ENCODE data around the gene H2BK1.
A peak's percentile ranks its signal among the peaks of the same experiment; 100 is the strongest.

H2BK1 gene

DNA sequence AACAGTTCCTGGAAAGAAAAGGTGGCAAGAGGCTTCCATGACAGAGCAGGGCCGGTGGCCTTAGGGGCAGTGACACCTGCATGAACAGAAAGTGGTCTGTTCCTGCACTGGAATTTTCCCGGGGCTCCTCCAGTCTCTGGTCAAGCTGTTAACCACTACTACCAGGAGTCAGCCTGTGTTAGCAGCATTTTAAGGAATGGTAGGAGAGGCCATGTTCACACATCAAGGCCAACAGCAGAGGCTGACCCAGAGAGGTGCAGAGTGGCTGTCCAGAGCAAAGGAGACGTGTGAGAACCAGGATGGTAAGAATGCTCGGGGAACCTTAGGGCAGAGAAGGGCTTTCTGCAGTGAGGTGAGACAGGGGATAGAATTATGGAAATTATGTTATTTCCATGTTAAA is 8.5 kb downstream of the H2BK1 start:
- no peak for DNase-seq (ENCODE audit: low spot score)

DNA sequence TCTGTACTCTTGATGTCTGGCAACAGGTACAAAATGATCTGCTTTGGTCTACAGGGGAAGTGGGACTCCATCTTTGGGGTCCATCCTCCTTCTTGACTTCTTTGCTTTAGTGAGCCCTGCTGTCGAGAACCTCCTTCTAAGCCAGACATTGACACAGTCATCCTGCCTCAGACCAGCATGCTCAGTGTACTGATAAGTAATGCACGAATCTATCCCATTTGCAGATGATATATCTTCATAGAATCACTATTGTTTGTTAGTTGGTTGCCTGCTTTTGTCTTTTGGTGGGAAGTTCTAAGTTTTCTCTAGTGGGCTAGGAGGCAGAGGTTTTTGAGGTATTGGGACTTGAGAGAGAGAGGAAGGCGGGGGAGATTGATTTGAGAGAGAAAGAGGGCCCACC is 8.9 kb downstream of the H2BK1 start:
- DNase-seq (ENCODE audit: low spot score): no peak

DNA sequence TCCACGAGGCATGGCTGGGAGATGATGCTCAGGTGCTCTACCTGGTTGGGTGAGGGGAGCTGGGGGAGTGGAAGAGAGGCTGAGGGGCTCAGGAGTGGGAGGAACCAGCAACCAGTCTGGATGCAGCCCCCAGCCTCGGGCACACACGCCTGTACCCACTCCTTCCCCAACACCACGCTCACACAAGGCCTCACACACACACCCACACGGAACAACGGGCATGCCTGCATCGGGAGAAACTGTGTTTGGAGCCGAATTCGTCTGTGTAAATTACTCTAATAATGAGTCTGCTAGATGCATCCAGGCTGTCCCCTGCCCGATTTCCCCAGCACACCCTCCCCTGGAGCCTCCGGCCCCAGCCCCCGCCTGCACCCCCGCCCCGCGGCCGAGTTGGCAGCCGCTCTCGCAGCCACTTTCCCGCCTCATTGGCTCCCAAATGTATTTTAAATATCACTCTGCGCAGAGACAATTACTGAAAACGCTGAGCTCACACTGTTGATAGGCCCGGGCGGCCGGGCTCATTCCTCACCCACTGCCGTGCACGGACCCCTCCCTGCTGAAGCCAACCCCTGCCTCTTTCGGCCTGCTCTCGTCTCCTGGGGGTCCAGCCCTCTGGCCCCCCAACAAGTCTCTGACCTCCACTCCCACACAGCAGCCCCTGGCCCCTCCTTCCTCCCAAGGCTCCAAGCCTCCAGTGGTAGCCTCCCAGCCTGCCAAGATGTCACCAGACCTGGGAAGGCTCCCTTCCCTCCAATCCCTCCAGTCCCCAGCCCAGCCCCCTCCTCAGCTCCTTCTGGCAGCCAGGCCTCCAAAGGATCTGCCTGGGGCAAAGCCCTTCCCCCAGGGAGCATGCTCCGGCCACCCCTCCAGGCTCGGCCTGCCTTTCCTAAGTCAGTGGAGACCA is 11.1 kb downstream of the H2BK1 start:
- DNase-seq (ENCODE audit: low spot score): peak; percentile 64

DNA sequence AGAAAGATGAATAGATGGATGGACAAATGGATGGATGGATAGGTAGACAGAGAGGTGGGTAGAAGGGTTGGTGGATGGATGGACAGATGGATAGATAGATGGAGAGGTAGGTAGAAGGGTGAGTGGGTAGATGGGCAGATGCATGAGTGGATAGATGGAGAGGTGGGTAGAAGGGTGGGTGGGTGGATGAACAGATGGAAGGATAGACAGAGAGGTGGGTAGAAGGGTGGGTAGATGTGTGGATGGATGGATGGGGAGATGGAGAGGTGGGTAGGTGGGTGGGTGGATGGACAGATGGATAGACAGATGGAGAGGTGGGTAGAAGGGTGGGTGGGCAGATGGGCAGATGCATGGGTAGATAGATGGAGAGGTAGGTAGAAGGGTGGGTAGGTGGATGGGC is 12.4 kb downstream of the H2BK1 start:
- no peak for DNase-seq (ENCODE audit: low spot score)

DNA sequence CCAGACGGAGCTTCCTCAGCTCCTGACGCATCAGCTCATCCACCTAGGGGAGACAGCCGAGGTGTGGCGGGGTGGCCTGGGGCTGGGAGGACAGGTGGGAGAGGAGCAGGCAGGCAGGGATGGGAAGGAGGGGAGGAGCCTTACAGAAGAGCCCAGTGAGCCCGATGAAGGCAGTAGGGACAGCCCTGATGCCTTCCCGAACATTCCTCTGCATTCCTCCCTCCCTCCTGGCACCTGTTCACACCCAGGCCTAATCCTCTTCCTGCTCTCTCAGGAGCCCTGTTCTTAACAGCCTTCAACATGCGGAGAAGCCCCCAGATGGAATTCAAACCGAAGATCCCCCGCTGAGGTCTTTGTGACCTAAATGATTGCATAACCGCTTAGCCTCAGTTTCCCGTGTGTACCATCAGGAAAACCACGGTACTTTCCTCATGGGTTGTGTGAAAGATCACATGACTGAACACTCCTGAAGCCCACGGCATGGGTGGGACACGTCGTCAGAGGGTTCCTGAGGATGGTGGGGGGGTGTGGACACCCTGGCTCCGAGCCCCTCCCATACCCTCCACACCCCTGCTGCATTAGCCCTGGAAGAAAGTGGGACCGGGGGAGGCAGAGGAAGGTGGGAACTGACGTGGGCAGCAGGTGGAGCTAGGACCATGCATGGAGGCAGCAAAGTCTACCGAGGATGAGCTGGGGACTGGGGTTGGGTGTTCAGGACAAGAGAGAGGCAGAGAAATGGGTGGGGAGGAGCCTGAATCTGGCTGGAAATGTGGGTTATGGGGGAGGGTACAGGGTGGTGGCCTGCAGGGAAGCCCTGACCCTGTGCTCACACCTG is 14.5 kb downstream of the H2BK1 start:
- DNase-seq (ENCODE audit: low spot score): peak; percentile 61

DNA sequence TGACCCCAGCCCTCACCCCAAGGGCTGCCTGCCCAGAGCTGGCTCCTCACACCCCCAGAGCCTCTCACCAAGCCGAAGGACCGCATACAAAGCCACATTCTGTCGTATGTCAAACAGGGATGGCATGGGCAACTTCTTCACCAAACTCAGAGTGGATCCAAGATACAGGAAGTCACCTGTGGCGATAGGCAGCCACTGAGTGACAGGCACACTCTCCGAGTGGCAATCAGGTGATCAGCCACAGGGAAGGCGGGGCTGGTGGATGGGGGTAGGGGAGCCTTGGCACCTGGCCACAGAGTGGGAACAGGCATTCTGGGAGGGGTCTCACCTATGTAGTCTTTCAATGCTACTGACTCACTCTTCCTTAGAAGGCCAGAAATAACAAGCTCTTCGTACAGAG is 16.1 kb downstream of the H2BK1 start:
- DNase-seq (ENCODE audit: low spot score): no peak

DNA sequence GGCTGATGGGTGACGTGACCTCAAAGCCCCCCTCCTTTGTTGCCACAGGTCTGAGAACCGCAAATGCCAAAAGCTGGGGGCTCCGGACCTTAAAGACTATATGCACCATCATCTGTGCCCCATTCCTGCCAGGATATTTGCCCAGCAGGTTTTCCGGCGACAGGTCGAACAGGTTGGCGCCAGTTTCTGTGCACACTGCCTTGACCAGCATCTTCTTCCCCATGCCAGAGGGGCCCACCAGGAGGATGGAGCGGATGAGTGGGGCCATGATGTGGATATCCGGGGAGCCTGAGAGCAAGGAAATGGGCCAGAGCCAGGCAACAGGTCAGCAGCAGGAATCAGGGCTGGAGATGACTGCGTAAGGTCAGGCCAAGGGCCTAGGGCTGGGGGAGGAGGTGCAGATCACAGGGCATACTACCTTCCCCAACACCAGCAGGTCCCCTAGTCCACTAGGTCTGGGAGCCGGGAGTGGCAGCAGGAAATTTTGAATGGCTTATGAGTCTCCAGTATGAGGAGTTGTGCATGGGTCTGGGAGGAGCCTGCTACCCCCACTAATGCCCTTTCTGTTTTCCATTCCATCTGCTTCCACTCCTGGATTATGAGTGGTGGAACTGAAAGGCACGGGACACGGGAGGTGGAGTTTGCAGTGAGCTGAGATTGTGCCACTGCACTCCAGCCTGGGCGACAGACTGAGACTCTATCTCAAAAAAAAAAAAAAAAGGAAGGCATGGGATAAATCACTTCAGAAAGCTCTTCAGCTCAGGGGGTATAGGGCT is 16.9 kb downstream of the H2BK1 start:
- no peak for DNase-seq (ENCODE audit: low spot score)

DNA sequence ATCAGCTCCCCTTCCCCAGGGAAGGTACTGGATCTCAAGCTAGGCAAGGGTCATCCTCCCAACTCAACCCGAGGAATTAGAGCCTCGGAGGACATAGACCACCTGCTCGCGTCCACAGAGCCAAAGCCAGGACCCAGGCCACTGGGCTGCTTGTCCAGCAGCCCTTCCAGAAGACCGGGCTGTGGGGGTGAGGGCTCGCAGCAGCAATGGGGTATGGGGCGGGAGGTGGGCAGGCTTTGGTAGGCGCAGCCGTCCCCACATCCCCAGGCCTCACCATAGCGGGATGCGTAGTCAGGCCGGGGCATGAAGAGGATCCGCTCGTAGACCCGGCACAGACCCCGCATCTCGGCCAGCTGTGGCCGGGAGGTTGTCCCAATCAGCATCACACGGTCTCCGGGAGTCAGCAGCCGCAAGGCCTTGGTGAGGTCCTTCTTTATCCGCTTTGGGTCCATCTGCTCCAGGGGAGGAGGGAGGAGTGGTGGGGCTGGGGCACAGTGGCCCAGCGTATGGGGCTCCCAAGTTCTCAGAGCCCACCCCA is 18.2 kb downstream of the H2BK1 start:
- no peak for DNase-seq (ENCODE audit: low spot score)

DNA sequence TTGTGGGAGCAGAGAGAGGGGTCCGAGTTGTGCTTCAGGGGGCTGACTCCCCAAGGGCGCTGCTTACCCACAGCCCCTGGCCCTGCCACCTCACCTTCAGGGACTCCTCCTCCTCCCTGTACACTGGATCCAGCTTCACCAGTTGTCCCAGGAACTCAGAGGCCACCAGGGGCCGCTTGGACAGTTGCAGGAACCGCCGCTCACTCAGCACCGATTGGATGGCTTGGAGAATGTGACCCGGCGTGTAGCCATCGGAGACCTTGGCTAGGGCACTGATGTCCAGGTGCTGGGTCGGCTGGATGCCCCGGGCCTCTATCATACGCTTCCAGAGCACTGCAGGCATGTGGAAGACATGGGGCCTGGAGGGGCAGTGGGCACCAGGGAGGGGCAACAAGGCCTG is 18.7 kb downstream of the H2BK1 start:
- DNase-seq (ENCODE audit: low spot score): no peak

DNA sequence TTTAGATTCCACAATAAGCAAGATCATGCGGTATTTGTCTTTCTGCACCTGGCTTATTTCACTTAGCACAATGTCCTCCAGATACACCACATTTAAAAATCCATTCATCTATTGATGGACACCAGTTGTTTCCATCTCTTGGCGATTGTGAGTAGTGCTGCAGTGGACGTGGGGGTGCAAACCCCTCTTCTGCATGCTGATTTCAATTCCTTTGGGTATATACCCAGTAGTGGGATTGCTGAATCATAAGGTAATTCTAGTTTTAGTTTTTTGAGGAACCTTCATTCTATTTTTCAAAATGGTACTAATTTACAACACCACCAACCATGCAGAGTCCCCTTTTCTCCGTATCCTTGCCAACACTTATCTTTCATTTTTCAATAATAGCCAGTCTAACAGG is 21.2 kb downstream of the H2BK1 start:
- no peak for DNase-seq (ENCODE audit: low spot score)

DNA sequence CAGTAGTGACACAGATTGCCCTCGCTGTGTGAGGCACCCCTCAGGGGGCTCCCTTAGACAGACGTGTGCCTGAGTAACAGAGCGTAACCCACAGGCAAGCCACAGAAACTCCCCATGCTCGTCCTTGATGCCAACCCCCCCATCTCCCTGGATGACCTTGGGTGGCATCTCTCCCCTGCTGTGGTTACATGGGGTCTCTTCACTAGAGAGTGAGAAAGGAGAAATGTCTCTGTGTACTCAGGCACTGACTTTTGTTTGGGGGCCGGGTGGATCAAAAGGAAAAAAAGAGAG is 22.1 kb downstream of the H2BK1 start:
- DNase-seq (ENCODE audit: low spot score): no peak

DNA sequence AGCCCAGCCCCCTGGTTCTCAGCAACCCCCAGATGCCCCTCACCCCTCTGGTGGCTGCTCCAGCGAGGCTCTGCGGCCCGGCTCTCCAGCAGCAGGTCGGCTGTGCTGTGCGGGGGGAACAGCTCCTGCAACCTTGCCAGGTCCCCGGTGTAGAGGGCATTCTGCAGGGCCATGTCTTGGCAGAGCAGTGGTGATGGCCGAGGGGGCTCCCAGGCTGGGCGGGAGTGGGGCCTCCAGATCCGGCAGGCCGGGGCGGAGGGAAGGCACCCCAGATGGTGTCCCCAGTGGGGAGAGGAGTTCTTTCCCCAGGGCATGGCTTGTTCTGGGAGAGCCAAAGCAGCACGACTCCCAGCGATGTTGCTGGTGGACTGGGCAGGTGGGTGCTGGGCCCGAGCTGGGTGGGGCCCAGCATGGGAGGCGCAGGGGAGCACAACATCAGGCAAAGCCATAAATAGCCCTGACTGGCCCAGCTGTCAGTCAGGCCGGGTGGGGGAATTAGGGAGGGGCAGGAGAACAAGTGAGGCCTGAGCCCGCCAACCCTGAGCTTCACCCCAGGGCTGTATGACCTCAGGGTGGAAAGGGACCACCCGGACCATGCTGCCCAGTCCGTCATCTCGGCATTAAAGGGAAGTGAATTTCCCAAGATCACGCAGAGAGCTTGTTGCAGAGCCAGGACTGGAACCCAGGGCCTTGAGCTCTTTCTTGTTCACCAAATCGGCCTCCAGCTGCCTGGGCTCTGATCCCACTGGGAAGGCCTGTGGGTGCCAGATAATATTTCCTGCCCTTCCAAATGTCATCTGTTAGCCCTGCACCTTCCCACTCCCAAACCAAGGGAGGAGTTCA is 22.7 kb downstream of the H2BK1 start:
- no peak for DNase-seq (ENCODE audit: low spot score)

DNA sequence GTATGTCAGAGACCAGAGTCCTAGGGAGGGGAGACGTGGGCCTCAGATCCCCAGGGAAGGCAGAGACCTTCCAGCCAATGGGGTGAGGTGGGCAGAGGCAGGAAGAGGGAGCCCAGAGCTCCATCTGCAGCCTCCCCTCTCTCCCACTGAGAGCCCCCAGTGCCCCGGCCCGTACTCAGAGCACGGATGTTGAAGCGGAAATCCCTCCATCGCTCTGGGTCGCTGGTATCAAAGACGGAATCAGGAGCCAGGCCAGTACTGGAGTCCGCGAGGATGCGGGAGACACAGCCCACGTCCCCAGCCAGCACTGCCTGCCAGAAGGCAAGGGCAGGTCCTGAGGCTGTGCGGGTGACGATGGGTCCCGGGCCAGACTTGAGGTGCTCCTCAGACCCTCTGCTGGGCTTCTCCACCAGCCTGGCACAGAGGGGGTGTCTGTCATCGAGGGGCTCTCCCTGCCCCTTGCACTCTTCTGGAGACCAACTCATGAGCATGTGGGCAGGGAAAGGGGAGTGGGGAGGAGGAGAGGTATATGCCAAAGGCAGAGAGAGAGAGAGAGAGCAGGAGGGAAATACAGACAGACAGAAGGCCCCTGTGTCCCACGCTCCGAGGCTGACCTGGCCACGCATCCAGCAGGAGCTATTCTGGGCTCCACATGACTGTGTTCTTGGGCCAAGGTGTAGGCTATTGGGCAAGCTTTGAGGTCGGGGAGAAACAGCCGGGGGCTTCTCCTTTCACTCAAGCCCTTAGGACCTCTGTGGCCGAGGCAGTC is 23.5 kb downstream of the H2BK1 start, which contains the start of gene ASB10:
TSS of gene ASB10 (minus strand) at position 611 of the 769 bp plus-strand sequence. CDS start at position 491, 120 bp downstream.
- no peak for DNase-seq (ENCODE audit: low spot score)

DNA sequence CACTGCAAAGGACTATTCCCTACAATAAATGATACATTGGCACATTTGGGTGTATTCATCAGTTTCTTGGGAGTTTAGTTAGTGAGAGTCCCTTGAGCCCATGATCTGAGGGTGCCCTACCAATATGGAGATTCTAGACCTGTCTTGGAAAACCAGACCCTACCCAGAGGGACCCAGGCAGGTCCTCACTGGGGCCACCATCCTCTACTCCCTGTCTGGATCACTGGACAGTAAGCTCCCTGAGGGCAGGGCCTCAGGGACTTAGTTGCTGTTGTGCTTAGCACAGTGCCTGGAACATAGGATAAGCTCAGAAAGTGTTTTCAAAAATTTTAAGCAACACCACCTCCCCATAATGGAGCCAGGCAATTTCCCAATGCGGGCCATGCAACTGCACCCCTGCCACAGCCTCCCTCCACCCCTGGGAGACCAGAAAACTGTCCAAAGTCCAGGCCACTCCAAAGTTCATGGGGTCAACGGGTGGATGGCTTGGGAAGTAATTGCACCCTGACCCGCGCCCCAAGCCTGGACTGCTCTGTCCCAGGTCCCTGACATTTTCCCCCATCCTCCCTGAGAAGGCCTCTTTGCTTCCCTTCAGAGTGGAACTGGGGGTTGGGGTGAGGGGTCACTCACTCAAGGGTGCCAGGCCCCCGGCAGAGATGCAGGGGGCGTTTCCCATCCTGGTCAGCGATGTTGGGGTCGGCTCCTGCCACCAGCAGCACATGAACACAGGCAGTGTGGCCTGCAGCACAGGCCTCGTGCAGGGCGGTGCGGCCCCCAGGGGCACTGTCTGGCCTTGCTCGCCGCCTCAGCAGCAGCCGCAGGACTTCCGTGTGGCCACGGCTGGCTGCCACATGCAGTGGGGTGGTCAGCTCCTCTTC is 24.3 kb downstream of the H2BK1 start:
- no peak for DNase-seq (ENCODE audit: low spot score)

DNA sequence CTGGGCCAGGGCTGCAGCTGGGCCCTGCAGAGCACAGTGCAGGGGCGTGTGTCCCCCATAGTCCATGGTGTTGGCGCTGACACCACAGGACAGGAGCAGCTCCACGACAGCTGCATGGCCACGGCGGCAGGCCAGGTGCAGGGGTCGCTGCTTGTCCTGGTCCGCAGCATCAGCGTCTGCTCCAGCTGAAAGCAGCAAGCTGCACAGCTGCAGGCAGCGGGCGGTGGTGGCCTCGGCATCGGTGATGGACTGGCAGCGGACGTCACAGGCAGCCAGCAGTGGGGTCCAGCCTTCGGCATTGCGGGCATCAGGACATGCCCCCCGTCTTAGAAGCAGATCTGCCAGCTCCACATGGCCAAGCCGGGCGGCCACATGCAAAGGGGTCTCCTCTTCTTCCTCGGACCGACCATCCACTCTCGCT is 29.3 kb downstream of the H2BK1 start:
- peak; percentile 9 for DNase-seq (ENCODE audit: low spot score)

DNA sequence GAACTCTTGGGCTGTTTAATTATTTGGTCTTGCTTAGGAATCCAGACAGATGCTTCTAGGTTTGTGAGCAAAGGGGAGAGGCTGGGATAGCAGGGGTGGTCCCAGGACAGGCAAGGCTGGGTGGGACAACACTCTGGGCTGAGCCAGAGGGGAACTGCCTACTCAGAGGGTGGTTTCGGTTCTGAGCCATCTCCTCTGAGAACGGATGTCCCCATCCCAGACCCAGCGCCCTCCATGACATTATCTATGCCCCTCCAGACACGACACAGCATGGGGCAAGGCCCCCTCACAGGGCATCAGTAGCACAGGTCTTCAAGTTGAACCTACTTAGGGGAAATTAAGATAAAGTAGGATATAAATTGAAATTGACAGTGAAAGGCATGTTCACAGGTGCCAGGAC is 30.3 kb downstream of the H2BK1 start:
- DNase-seq (ENCODE audit: low spot score): no peak

DNA sequence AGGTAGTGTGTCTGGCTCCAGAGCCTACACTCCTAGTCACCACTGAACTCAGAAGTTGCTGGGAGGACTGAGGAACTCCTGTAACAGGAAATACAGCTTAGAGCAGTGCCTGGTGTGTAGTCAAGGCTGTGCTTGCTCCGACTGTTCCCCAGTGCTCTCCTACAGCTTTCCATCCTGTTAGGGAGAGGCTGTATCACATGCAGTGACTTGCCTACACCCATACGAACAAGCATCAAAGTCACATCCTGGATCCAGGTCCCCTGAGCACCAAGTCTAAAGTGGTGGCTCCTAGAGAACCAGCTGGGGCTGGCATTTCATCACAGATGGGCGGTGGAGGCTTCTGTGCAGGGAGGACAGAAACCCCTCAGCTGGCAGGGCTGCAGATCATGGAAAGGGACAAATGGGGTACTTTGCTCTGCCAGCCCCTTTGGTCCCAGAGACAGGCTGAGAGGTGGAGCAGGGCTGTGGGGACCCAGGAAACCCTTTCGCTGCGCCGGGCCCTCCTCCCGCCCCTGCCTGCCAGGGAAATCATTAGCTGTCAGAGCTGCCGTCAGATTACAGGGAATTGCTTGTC is 30.9 kb downstream of the H2BK1 start:
- DNase-seq (ENCODE audit: low spot score): peak; percentile 3

DNA sequence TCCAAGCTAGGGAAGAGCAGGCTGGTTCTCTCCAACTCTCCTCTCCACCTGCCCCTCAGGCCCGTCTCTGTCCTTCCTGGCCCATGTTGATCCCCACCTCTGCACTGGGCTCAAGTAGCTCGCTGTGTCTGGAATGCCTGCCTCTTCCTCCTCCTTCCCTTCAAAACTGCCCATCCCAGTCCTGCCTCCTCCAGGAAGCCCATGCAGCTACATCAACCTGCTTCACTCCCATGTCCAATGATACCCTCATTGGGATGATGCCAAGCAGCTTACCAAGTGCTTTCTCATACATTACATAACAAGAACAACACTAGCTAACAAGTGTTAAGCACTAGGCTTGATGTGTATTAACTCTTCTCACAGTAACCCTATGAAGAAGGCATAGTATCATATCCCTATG is 31.5 kb downstream of the H2BK1 start:
- no peak for DNase-seq (ENCODE audit: low spot score)

DNA sequence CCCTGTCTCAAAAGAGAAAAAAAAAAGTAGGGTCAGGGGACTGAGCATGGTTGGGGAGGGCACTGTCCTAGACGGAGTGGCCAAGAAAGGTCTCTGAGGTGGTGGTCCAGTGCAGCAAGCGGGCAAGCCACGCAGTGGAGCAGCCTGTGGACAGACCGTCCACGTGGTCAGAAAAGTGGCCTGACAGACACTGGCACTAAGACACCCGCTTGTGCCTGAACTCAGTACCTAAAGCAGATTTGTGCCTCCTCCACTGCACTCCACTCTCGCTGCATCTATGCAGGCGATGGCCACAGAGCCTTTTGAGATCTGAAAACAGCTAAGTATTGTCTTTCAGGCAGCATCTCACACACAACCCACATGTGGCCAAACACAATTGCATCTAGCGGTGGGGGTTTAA is 32.1 kb downstream of the H2BK1 start:
- no peak for DNase-seq (ENCODE audit: low spot score)

All from iPS-NIHi11 (cell line).